Measurements from ENCODE around the gene SDK1.

DNA sequence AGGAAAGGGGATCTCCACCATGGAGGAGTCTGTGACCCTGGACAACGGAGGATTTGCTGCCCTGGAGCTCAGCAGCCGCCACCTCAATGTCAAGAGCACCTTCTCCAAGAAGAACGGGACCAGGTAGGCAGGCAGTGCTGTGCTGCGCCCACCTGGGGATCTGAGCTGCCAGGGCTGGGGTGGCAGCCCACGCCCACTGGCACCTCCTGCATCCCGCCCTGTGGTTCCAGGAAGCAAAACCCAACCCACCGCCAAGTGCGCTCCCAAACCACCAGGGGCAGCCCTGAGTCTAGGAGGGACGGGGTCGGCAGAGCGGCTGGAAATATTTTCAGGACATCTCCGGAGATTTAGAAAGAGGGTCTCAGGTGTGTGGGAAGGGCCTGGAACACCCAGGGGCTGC, 940.7 kb downstream of the SDK1 start:
- TF ChIP-seq MYC (IDR thresholded peaks at IDR 0.05; ENCODE audit: insufficient read depth, insufficient read length, insufficient replicate concordance, low read length, severe bottlenecking) (no peak), RB1 (IDR thresholded peaks at IDR 0.05; ENCODE audit: borderline replicate concordance) (no peak), POLR2A (IDR thresholded peaks at IDR 0.05; ENCODE audit: low read depth, low read length) (no peak), CHD4 (IDR thresholded peaks at IDR 0.05) (no peak), TAF1 (IDR thresholded peaks at IDR 0.05; ENCODE audit: borderline replicate concordance, low read depth, low read length) (no peak)

All from GM12878 (cell line).